H1 (cell line): ENCODE measurements around the gene SLC25A27. TPM values are rescaled to one million over a fixed set of nuclear protein-coding genes. Genes with fewer than 3 reads are reported as not detected.

Experiments used
- ATF3 ChIP-seq: IDR thresholded peaks from 2 replicates; pipeline ENCODE4 v1.6.1; 2011; ENCODE audit warnings: low read depth, mild to moderate bottlenecking, low read length; ENCODE audit not compliant: insufficient read depth
- BACH1 ChIP-seq: IDR thresholded peaks from 2 replicates; pipeline ENCODE4 v1.6.1; 2012; ENCODE audit warnings: low read length, improper control_type of control experiment
- RXRA ChIP-seq: IDR thresholded peaks from 2 replicates; pipeline ENCODE4 v1.6.1; 2011; ENCODE audit warnings: low read depth, mild to moderate bottlenecking, low read length, moderate library complexity; ENCODE audit not compliant: insufficient read depth
- SIX5 ChIP-seq: IDR thresholded peaks from 2 replicates; pipeline ENCODE4 v1.6.1; 2011; ENCODE audit warnings: mild to moderate bottlenecking, low read depth, low read length
- SUZ12 ChIP-seq: fragments of 200-600 bp; sonication (generic); IDR thresholded peaks from 2 replicates; pipeline ENCODE4 v1.6.1; 2012; ENCODE audit warnings: mild to moderate bottlenecking, inconsistent platforms, low read length, moderate library complexity, mixed read lengths
- TAF1 ChIP-seq: IDR thresholded peaks from 2 replicates; pipeline ENCODE4 v1.6.1; 2011; ENCODE audit warnings: mild to moderate bottlenecking, low read depth, low read length
- YY1 ChIP-seq: IDR thresholded peaks from 2 replicates; pipeline ENCODE4 v1.6.1; 2011; ENCODE audit warnings: low read depth, mild to moderate bottlenecking, low read length
- polyA plus RNA-seq, 7 experiments: library from polyadenylated mRNA; depleted of rRNA in 3 of 7; stranded (reverse) in 5 of 7; unstranded in 2 of 7; fragments of >200 nt in 5 of 7; fragments of 200-250 nt in 2 of 7; gene quantifications; 1 replicate in 5 of 7; 2 replicates in 1 of 7; 4 replicates in 1 of 7; pipeline versions ENCODE4 v1.2.1 to v1.2.3, GENCODE V29; 2011 to 2013; ENCODE audit warnings: missing spikeins in 2 of 7, mixed read lengths in 2 of 7
- total RNA-seq: library from RNA; stranded (reverse); fragmentation: NEBNext Ultra II Directional; extraction: Animal tissue kit (Norgen Biotek cat#: 25700); gene quantifications from 2 replicates; pipeline ENCODE4 v1.2.1, GENCODE V29; 2021

SLC25A27 gene
- total and polyA plus RNA-seq, 2 of the 8 experiments (the other 6 are each of a cell fraction or from before 2014, with no cell fraction given): 7.3 to 8.4 TPM

- no peak for TF ChIP-seq SIX5
- TF ChIP-seq RXRA: no peak
- TF ChIP-seq YY1: no peak
- no peak for TF ChIP-seq TAF1
- no peak for TF ChIP-seq ATF3
- TF ChIP-seq SUZ12: no peak
- TF ChIP-seq BACH1: no peak
Measured at GRCh38 chr6:46688966-46689335, 36.2 kb downstream of the SLC25A27 start (continued).
